Brain pericyte (primary cell): ENCODE results near the gene KIF12.

ENCODE experiments used
- DNase-seq: peaks from one replicate; pipeline ENCODE4 v3.0.0-alpha.2; 2012; ENCODE audit warnings: low read depth, low spot score

KIF12 gene

GRCh38 chr9:114069476-114070187, 29.5 kb downstream of the KIF12 start:
- no peak for DNase-seq

DNA sequence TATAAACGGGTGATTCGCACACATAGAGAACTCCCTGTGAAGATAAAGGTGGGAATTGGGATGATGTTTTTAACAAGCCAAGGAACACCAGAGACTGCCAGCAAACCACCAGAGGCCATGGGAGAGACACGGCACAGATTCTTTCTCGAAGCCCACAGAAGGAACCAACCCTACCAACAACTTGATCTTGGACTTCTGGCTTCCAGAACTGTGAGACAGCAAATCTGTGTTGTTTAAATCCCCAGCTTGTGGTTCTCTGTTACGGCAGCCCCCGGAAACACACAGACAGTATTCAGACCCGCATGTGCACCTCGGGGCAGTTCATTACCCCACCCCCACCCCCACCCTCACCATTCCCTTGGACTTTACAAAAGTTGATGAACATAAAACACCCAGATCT, 33.8 kb downstream of the KIF12 start:
- DNase-seq, result no peak

GRCh38 chr9:114061830-114062474, 37.1 kb downstream of the KIF12 start:
- no peak for DNase-seq

DNA sequence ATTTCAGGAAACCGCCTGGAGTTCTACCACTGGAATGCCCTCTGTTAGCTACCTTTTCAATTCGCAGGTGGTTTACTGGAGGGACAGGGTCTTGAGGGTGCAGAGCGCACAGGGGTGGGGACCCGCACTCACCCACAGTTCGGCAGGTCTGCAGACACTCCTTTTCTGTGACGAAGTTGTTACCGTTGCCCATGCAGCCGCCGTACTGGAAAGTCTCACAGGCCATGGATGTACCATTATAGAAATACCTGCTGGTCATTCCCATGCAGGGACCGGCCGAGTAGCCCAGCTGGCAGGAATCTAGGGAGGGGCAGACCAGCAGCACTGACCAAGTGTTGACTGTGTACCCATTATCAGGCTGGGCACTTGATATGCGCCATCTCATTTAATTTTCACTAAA, 37.8 kb downstream of the KIF12 start:
- no peak for DNase-seq

DNA sequence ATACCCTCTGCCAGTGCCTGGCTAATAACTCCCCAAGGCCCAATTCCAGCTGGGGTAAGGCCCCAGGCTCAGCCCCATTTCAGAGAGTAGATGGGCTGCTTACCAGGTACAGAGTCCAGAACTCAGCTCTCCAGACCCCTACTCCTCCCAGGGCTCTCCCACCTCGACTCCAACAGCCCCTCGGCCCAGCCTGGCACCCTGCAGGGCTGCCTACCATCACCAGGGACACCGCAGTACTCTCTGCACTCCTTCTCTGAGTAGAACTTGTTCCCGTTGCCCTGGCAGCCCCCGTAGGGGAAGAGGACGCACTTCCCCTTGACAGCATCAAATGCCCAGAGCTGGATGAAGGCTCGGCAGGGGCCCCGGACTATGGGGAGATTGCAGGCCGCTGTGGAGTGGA, 38.4 kb downstream of the KIF12 start:
- no peak for DNase-seq

GRCh38 chr9:114060070-114060469, 39.0 kb downstream of the KIF12 start:
- DNase-seq, result no peak

DNA sequence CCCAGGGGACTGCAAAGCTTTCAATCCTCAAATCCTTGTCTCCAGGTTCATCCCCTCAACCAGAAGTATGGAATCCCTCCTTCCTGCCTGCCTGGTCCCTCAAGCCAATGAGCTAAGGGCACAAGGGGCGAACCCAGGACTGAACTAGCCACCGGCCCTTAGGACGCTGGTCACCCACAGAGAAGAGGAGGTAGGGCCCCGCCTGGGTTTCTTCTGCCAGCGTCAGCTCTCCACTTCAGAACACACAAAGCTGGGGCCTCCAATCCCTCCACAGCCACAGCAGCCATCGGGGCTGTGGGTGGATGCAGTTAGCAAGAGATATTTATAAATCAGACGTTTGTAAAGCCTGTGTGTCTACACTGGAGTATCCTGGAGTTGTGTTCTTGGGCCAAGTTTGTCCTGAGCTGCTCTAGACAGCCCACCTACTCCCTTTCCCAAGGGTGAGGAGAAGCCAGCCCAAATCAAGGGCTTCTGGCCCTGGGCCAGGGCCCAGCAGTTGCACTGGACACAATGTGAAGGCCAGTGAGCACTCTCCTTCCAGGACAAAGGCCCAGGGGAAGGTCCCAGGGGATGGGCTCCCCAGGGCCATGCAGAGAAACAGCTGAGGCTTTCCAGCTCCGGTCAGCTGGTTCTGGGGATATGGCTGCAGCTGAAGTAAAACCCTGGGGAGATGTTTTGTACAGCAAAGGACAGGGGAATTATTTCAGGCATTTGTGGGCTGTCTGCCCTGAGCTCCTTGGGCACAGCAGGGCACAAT, 39.9 kb downstream of the KIF12 start:
- no peak for DNase-seq

- DNase-seq, result no peak
These were observed 40.4 kb downstream of the KIF12 start for GRCh38 chr9:114058688-114059046.

GRCh38 chr9:114057161-114057885, 41.8 kb downstream of the KIF12 start:
- no peak for DNase-seq

DNA sequence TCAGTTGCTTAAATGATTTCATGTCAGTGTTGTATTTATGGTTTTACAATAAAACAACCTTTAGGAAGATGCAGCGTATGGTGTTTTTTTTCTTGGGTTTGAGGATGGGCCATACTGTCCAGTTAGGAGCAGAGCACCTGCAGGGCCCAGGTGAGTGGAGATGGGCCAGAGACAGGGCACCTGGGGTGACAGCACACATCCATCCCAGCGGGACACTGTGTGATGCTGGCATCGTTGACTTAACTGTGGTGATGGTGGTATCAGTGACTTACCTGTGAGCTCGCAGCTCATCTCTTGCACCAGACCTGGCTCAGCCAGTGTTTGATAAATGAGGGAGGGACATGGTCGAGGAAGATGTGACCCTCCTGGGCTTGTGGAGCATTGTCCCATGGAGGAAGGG, 42.6 kb downstream of the KIF12 start:
- no peak for DNase-seq

DNA sequence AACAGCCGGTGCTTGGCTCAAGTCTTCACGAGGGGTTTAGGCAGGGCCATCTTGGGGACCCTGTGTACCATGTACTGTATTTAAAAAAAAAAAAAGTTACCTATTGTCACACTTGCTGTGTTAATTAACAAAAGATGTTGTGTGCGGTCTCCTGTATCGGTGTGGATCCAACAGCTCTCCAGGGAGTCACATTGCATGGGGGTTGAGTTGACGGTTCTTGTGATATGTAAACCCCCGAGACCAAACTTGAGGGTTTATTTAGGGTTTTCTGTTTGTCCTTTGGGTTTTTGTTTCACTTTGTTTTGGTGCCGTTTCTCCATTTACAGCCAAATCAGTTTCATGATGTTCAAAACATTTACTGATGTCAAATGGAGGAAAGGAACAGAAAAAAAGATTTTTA, 43.2 kb downstream of the KIF12 start:
- no peak for DNase-seq

GRCh38 chr9:114055061-114055460, 44.0 kb downstream of the KIF12 start:
- DNase-seq, result no peak

- no peak for DNase-seq
These were observed 44.9 kb downstream of the KIF12 start for GRCh38 chr9:114054191-114054690.

DNA sequence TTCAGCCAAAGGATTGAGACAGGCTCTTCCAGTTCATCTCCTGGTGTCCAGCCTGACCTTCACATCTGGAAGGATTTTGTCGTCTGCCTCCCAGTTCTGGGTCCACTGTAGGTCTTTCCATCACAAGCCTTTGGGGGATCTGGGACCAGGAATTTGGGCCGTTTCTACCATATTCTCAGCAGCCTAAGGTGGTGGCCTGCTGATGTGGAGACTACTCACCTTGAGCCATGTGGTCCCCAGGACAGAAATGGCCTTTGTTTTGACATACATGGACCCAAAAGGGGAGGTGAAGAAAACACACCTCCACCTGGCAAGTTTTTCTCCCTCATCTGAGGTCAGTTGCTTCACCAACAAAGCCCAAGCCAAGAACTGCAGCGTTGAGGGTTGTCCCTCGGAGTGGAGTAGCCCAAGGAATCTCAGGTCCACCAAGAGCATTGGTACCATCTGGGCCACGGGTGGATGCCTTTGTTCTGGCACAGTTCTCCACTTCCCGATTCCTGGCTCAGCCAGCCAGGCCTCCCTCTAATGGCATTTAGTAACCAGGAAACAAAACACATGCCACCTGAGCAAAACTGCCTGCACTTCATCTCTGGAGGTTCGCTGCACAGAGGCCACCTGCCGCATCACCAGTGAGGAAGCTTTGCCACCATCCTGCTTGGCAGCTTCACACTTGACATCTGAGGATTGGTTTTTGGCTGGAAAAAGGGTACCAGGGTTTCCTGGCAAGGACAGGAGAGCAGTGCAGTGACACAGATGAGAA, 45.7 kb downstream of the KIF12 start:
- no peak for DNase-seq

GRCh38 chr9:114051706-114052105, 47.4 kb downstream of the KIF12 start:
- no peak for DNase-seq

DNA sequence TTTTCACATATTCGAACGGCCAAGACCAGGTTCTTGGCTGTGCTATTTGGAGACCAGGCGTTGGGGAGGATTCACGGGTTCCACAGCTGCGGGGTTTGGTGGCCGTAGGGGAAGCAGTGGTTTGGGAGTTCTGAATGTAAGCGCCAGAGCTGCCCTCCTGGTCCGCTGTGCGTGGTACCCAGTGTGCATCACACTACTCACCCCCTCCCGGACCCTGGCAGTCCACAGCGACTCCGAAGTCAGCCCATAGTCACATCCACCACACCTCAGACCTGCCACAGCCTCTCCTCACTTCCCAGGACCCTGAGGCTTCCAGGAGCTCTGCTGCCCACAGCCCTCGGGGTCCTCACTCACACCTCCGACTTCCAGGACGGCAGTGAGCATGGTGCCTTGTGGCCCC, 47.8 kb downstream of the KIF12 start:
- DNase-seq, result no peak

- no peak for DNase-seq
These were observed 48.4 kb downstream of the KIF12 start for GRCh38 chr9:114050646-114051045.

- no peak for DNase-seq
These were observed 48.9 kb downstream of the KIF12 start for GRCh38 chr9:114050226-114050568.

- no peak for DNase-seq
These were observed 49.5 kb downstream of the KIF12 start for GRCh38 chr9:114049441-114050225.

GRCh38 chr9:114048533-114049415, 50.3 kb downstream of the KIF12 start:
- DNase-seq, result no peak
